Mucosa of descending colon (tissue), 3 donors: ENCODE results near the gene APOF. TPM values are rescaled to one million over a fixed set of nuclear protein-coding genes. Genes with fewer than 3 reads are reported as not detected.
"Not testable (repeated sequence)": the region's sequence is repeated elsewhere in the genome, so short reads cannot be mapped to it uniquely, and the experiment has no call there.

Experiments
- ATAC-seq: fragments of 200-7000 bp; cut with Tn5 transposase; one replicate; pipeline ENCODE4 v1.9.1; 2020; ENCODE audit warnings: mild to moderate bottlenecking, moderate library complexity
- DNase-seq, 3 donors: peaks; one replicate each; pipeline ENCODE4 v3.0.0-alpha.2; 2020
- H3K36me3 ChIP-seq: fragments of 200-600 bp; one replicate; pipeline ENCODE4 v1.8.0; 2021; ENCODE audit warnings: low read depth, mild to moderate bottlenecking
- H3K4me1 ChIP-seq: fragments of 200-600 bp; one replicate; pipeline ENCODE4 v1.8.0; 2021; ENCODE audit warnings: low read depth, mild to moderate bottlenecking
- H3K4me3 ChIP-seq: fragments of 200-600 bp; one replicate; pipeline ENCODE4 v1.8.0; 2021; ENCODE audit warnings: mild to moderate bottlenecking
- H3K9me3 ChIP-seq: fragments of 200-600 bp; one replicate; pipeline ENCODE4 v1.8.0; 2021; ENCODE audit warnings: mild to moderate bottlenecking
- CTCF ChIP-seq: fragments of 200-600 bp; IDR thresholded peaks from one replicate; pipeline ENCODE4 v1.8.0; 2022; ENCODE audit warnings: antibody characterized with exemption, mild to moderate bottlenecking
- intact Hi-C, 2 donors: fragments of 100-400 bp; cut with DNase I in 1 of 2; cut with micrococcal nuclease in 1 of 2; formaldehyde crosslinking; loops; one replicate each; pipeline versions ENCODE4 v1.11.0 to v1.11.1; 2022; cut with DNase I, micrococcal nuclease
- total RNA-seq, 3 donors: library from RNA; stranded (reverse); fragmentation: NEBNext Ultra II Directional in 2 of 3; extraction: Animal tissue kit (Norgen Biotek cat#: 25700) in 2 of 3; gene quantifications; one replicate each; pipeline versions ENCODE4 v1.2.1 to v1.2.4, GENCODE V29; 2021 to 2023
- donor health status: DM: no; HTN: no; CAD: no; lungs with moderate emphysema.
- donor health status: DM: no; HTN: no; CAD: no.
- donor health status: DM: no; HTN: yes; CAD: no.

Gene APOF
- total RNA-seq, 3 donors from 2014 or later: not detected

GRCh38 chr12:56358836-56359532 is 3.7 kb downstream of the APOF start:
- H3K4me1 ChIP-seq: peaks cover 10% of the 10 kb centered on the region
- no peak for TF ChIP-seq CTCF
- DNase-seq: peak in 1 of 3 donors; percentile 23
- H3K4me3 ChIP-seq: no peak overlapping the region
- H3K36me3 ChIP-seq: no peaks in the 10 kb centered on the region
- intact Hi-C loops: no loop called here
- H3K9me3 ChIP-seq: no peaks in the 10 kb centered on the region
- ATAC-seq: no peak

GRCh38 chr12:56351325-56351724 is 11.3 kb downstream of the APOF start:
- Histone ChIP-seq H3K9me3 (no peaks in the 10 kb centered on the region), H3K36me3 (peaks cover 20% of the 10 kb centered on the region), H3K4me1 (no peaks in the 10 kb centered on the region), H3K4me3 (no peak overlapping the region)
- no peak for TF ChIP-seq CTCF
- intact Hi-C loops: no loop called here
- ATAC-seq: no peak
- no peak for DNase-seq

GRCh38 chr12:56350662-56351061 is 12.0 kb downstream of the APOF start:
- intact Hi-C loops: no loop called here
- peaks cover 20% of the 10 kb centered on the region for H3K36me3 ChIP-seq
- no peak overlapping the region for H3K4me3 ChIP-seq
- no peak for DNase-seq
- no peaks in the 10 kb centered on the region for H3K9me3 ChIP-seq
- no peaks in the 10 kb centered on the region for H3K4me1 ChIP-seq
- ATAC-seq: no peak
- TF ChIP-seq CTCF: no peak

- DNase-seq: no peak
- H3K36me3 ChIP-seq: peaks cover 20% of the 10 kb centered on the region
- no peak for TF ChIP-seq CTCF
- H3K9me3 ChIP-seq: no peaks in the 10 kb centered on the region
- no peak overlapping the region for H3K4me3 ChIP-seq
- ATAC-seq: no peak
- intact Hi-C loops: no loop called here
- H3K4me1 ChIP-seq: no peaks in the 10 kb centered on the region
Measured at GRCh38 chr12:56348776-56349175, 13.9 kb downstream of the APOF start.

GRCh38 chr12:56347255-56347654 is 15.4 kb downstream of the APOF start:
- intact Hi-C loops, DNase-seq, H3K4me3 ChIP-seq, ATAC-seq, H3K4me1 ChIP-seq, H3K9me3 ChIP-seq: not testable (repeated sequence)
- peaks cover 13% of the 10 kb centered on the region for H3K36me3 ChIP-seq

GRCh38 chr12:56346675-56347074 is 16.0 kb downstream of the APOF start:
- Histone ChIP-seq H3K36me3 (peaks cover 13% of the 10 kb centered on the region), H3K4me3 (no peak overlapping the region), H3K4me1 (no peaks in the 10 kb centered on the region), H3K9me3 (no peaks in the 10 kb centered on the region)
- intact Hi-C loops: no loop called here
- DNase-seq: no peak
- no peak for TF ChIP-seq CTCF
- ATAC-seq: peak; percentile 22

GRCh38 chr12:56342290-56342689 is 20.4 kb downstream of the APOF start:
- DNase-seq, ATAC-seq, H3K4me1 ChIP-seq, H3K36me3 ChIP-seq, H3K4me3 ChIP-seq, H3K9me3 ChIP-seq, intact Hi-C loops: not testable (repeated sequence)
